ENCODE measurements around the gene PCNX3.

DNA sequence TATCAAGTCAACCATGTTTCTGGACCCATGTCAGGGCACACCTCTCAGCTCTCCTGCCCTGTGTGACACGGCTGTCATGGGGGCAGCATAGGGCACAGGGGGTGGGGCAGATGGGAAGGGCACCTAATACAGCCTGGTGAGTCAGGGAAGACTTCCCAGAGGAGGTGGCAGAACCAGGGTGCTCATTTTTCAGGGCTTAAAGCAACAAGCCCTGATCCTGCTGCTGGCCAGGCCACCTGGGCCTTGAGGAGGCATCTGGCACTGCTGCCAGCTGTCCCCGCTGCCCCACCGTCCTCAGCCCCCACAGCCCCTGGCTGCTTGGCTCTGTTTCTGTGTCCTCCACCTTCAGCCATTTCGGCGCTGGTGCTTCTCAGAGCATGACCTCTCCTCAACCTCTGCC is 5.9 kb upstream of the PCNX3 start:
- TF ChIP-seq, protein P1, sequence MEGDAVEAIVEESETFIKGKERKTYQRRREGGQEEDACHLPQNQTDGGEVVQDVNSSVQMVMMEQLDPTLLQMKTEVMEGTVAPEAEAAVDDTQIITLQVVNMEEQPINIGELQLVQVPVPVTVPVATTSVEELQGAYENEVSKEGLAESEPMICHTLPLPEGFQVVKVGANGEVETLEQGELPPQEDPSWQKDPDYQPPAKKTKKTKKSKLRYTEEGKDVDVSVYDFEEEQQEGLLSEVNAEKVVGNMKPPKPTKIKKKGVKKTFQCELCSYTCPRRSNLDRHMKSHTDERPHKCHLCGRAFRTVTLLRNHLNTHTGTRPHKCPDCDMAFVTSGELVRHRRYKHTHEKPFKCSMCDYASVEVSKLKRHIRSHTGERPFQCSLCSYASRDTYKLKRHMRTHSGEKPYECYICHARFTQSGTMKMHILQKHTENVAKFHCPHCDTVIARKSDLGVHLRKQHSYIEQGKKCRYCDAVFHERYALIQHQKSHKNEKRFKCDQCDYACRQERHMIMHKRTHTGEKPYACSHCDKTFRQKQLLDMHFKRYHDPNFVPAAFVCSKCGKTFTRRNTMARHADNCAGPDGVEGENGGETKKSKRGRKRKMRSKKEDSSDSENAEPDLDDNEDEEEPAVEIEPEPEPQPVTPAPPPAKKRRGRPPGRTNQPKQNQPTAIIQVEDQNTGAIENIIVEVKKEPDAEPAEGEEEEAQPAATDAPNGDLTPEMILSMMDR (IDR thresholded peaks at IDR 0.05 in 2 of 3, conservative IDR thresholded peaks at IDR 0.05 in 1 of 3; ENCODE audit: control insufficient read depth in 2 of 3, extremely low read depth in 1 of 3, insufficient read depth in 1 of 3, low read depth in 3 of 3, low read length in 3 of 3) = no peak
- TF ChIP-seq SMC3 (IDR thresholded peaks at IDR 0.05; ENCODE audit: borderline replicate concordance, low read length) (no peak), PAX8 (IDR thresholded peaks at IDR 0.05) (no peak)
